ENCODE results near the gene GPR42.

GRCh38 chr19:35355791-35356460 lies 14.9 kb upstream of the GPR42 start:
- TF ChIP-seq EZH2 (IDR thresholded peaks at IDR 0.05; ENCODE audit: borderline replicate concordance, control insufficient read depth, low read depth, low read length) (no peak), EP300 (IDR thresholded peaks at IDR 0.05; ENCODE audit: borderline replicate concordance in 1 of 2, control insufficient read depth in 1 of 2, low read depth in 2 of 2, low read length in 2 of 2) (no peak), PRDM15 (CRISPR knock-in tag; IDR thresholded peaks at IDR 0.05) (no peak), PKNOX1 (IDR thresholded peaks at IDR 0.05) (no peak), PAX8 (IDR thresholded peaks at IDR 0.05) (no peak)

Data from GM12878 (cell line).